Measurements from ENCODE around the gene CSRP3. TPM values are rescaled to one million over a fixed set of nuclear protein-coding genes. Genes with fewer than 3 reads are reported as not detected.
A peak's percentile ranks its signal among the peaks of the same experiment; 100 is the strongest.

CSRP3 gene
- total RNA-seq, 1 donor from 2014 or later: not detected

GRCh38 chr11:19216709-19217374 lies 15.1 kb upstream of the CSRP3 start:
- no peak for DNase-seq (ENCODE audit: extremely low spot score in 2 of 2)
- Histone ChIP-seq H3K9me3 (no peaks in the 10 kb centered on the region), H3K4me3 (no peak overlapping the region), H3K27me3 (no peaks in the 10 kb centered on the region), H3K36me3 (no peaks in the 10 kb centered on the region), H3K27ac (no peak overlapping the region), H3K4me1 (peaks cover 6% of the 10 kb centered on the region)
- no peak for TF ChIP-seq CTCF (IDR thresholded peaks at IDR 0.05)
- TF ChIP-seq POLR2AphosphoS5 (IDR thresholded peaks at IDR 0.05; ENCODE audit: insufficient read depth in 1 of 2, low read depth in 1 of 2): peak in 1 of 2 donors; percentile 17
- intact Hi-C loops (cut with DNase I): no loop called here

GRCh38 chr11:19216021-19216420 lies 14.2 kb upstream of the CSRP3 start:
- H3K36me3 ChIP-seq: no peaks in the 10 kb centered on the region
- H3K27me3 ChIP-seq: no peaks in the 10 kb centered on the region
- no peak overlapping the region for H3K27ac ChIP-seq
- DNase-seq (ENCODE audit: extremely low spot score in 2 of 2): no peak
- no peaks in the 10 kb centered on the region for H3K9me3 ChIP-seq
- intact Hi-C loops (cut with DNase I): no loop called here
- peaks cover 6% of the 10 kb centered on the region for H3K4me1 ChIP-seq
- no peak overlapping the region for H3K4me3 ChIP-seq
- TF ChIP-seq POLR2A (IDR thresholded peaks at IDR 0.05) (no peak), POLR2AphosphoS5 (IDR thresholded peaks at IDR 0.05; ENCODE audit: insufficient read depth in 1 of 2, low read depth in 1 of 2) (no peak)

- Histone ChIP-seq H3K36me3 (no peaks in the 10 kb centered on the region), H3K27ac (no peak overlapping the region), H3K4me3 (no peak overlapping the region), H3K4me1 (no peaks in the 10 kb centered on the region), H3K9me3 (no peaks in the 10 kb centered on the region), H3K27me3 (no peaks in the 10 kb centered on the region)
- DNase-seq (ENCODE audit: extremely low spot score in 2 of 2): no peak
- TF ChIP-seq CTCF (IDR thresholded peaks at IDR 0.05) (no peak), POLR2AphosphoS5 (IDR thresholded peaks at IDR 0.05; ENCODE audit: insufficient read depth in 1 of 2, low read depth in 1 of 2) (no peak), POLR2A (IDR thresholded peaks at IDR 0.05) (no peak)
- intact Hi-C loops (cut with DNase I): no loop called here
Measured at GRCh38 chr11:19209617-19210370, 8.0 kb upstream of the CSRP3 start.

- Histone ChIP-seq H3K4me1 (no peaks in the 10 kb centered on the region), H3K9me3 (no peaks in the 10 kb centered on the region), H3K27me3 (no peaks in the 10 kb centered on the region), H3K27ac (no peak overlapping the region), H3K4me3 (no peak overlapping the region), H3K36me3 (no peaks in the 10 kb centered on the region)
- intact Hi-C loops (cut with DNase I): no loop called here
- TF ChIP-seq POLR2AphosphoS5 (IDR thresholded peaks at IDR 0.05; ENCODE audit: insufficient read depth in 1 of 2, low read depth in 1 of 2): no peak
- no peak for TF ChIP-seq CTCF (IDR thresholded peaks at IDR 0.05)
- TF ChIP-seq POLR2A (IDR thresholded peaks at IDR 0.05): no peak
- no peak for DNase-seq (ENCODE audit: extremely low spot score in 2 of 2)
Measured at GRCh38 chr11:19208959-19209546, 7.3 kb upstream of the CSRP3 start.

GRCh38 chr11:19208181-19208580 lies 6.4 kb upstream of the CSRP3 start:
- H3K27me3 ChIP-seq: no peaks in the 10 kb centered on the region
- no peak overlapping the region for H3K4me3 ChIP-seq
- no peak overlapping the region for H3K27ac ChIP-seq
- no peak for DNase-seq (ENCODE audit: extremely low spot score in 2 of 2)
- no peaks in the 10 kb centered on the region for H3K36me3 ChIP-seq
- no peak for TF ChIP-seq CTCF (IDR thresholded peaks at IDR 0.05)
- TF ChIP-seq POLR2A (IDR thresholded peaks at IDR 0.05): no peak
- TF ChIP-seq POLR2AphosphoS5 (IDR thresholded peaks at IDR 0.05; ENCODE audit: insufficient read depth in 1 of 2, low read depth in 1 of 2): no peak
- no peaks in the 10 kb centered on the region for H3K4me1 ChIP-seq
- intact Hi-C loops (cut with DNase I): no loop called here
- H3K9me3 ChIP-seq: no peaks in the 10 kb centered on the region
